ENCODE data around the gene NFAM1.

NFAM1 gene

DNA sequence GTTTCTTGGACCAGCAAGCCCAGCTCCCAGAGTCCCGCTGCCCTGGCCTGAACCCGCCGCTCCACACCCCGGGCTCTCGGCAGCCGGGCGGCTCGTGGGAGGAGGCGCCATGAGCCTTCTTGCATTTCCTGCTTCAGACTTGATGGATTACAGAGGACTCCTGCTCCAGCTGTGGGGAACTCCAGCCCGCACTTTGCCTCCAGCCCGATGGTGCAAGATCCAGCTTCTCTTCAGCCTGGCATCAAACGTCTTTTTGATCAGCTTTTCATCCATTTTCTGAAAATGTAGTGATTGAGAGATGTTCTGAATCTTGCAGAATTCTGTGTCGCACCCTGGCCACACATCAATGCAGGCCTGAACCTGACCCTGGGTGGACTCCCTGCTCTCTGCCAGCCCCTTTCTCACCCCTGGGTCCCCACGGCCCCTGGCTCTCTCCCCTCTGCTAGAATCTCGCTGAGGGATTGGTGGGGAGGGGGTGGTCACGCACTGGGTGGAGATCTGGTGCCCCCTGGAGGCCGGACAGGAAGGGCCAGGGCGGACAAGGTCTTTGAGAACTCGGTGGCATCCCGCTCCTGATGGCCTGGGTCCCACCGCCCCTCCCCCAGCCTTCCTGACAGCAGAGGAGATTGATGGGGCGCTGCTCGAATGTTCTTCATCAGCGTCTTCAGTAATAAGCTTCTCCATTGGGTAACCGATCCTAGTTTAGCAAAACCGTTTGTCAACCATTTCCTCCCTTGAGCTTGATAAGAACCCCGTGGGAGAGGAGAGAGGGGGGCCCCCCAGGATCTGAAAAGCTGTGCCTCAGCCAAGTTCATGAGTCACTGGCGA is 12.1 kb upstream of the NFAM1 start (continued):
- TF ChIP-seq ZNF510 (tag by site-specific recombination; IDR thresholded peaks at IDR 0.05; ENCODE audit: insufficient replicate concordance): no peak
- no peak for TF ChIP-seq BCL11A (tag by site-specific recombination; IDR thresholded peaks at IDR 0.05; ENCODE audit: low read depth)
- no peak for TF ChIP-seq OVOL3 (tag by site-specific recombination; IDR thresholded peaks at IDR 0.05)
- TF ChIP-seq ZNF311 (tag by site-specific recombination; IDR thresholded peaks at IDR 0.05; ENCODE audit: borderline replicate concordance): no peak
- no peak for TF ChIP-seq ZNF37A (tag by site-specific recombination; IDR thresholded peaks at IDR 0.05)
- TF ChIP-seq ZNF777 (tag by site-specific recombination; IDR thresholded peaks at IDR 0.05; ENCODE audit: borderline replicate concordance): no peak
- peak; percentile 94 for TF ChIP-seq ZNF394 (tag by site-specific recombination; IDR thresholded peaks at IDR 0.05; ENCODE audit: borderline replicate concordance)
- TF ChIP-seq PRDM2 (tag by site-specific recombination; IDR thresholded peaks at IDR 0.05; ENCODE audit: borderline replicate concordance): no peak
- TF ChIP-seq, protein P1, sequence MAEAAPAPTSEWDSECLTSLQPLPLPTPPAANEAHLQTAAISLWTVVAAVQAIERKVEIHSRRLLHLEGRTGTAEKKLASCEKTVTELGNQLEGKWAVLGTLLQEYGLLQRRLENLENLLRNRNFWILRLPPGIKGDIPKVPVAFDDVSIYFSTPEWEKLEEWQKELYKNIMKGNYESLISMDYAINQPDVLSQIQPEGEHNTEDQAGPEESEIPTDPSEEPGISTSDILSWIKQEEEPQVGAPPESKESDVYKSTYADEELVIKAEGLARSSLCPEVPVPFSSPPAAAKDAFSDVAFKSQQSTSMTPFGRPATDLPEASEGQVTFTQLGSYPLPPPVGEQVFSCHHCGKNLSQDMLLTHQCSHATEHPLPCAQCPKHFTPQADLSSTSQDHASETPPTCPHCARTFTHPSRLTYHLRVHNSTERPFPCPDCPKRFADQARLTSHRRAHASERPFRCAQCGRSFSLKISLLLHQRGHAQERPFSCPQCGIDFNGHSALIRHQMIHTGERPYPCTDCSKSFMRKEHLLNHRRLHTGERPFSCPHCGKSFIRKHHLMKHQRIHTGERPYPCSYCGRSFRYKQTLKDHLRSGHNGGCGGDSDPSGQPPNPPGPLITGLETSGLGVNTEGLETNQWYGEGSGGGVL (tag by site-specific recombination; IDR thresholded peaks at IDR 0.05): no peak; the same call in 1 of the 2 replicates
- no peak for TF ChIP-seq ZNF560 (tag by site-specific recombination; IDR thresholded peaks at IDR 0.05; ENCODE audit: borderline replicate concordance)
- TF ChIP-seq GLIS1 (tag by site-specific recombination; IDR thresholded peaks at IDR 0.05): peak; percentile 98
- TF ChIP-seq ZNF211 (tag by site-specific recombination; IDR thresholded peaks at IDR 0.05; ENCODE audit: low read depth): no peak
- TF ChIP-seq ZNF350 (tag by site-specific recombination; IDR thresholded peaks at IDR 0.05): no peak
- TF ChIP-seq ZNF416 (tag by site-specific recombination; IDR thresholded peaks at IDR 0.05): no peak
- TF ChIP-seq ZNF518A (tag by site-specific recombination; conservative IDR thresholded peaks at IDR 0.05; ENCODE audit: low read depth): no peak
- no peak for TF ChIP-seq ZBTB49 (tag by site-specific recombination; IDR thresholded peaks at IDR 0.05; ENCODE audit: low read depth)
- no peak for TF ChIP-seq ZNF658 (tag by site-specific recombination; IDR thresholded peaks at IDR 0.05)
- TF ChIP-seq ZNF837 (tag by site-specific recombination; IDR thresholded peaks at IDR 0.05): no peak
- TF ChIP-seq PATZ1 (tag by site-specific recombination; IDR thresholded peaks at IDR 0.05): peak; percentile 80
- no peak for TF ChIP-seq ZNF626 (tag by site-specific recombination; IDR thresholded peaks at IDR 0.05)
- no peak for TF ChIP-seq ZNF473 (tag by site-specific recombination; IDR thresholded peaks at IDR 0.05)

All from HEK293 (cell line).